Measurements from ENCODE around the gene NFKB2. TPM values are rescaled to one million over a fixed set of nuclear protein-coding genes. Genes with fewer than 3 reads are reported as not detected.

The NFKB2 gene
- total and polyA plus RNA-seq, 2 donors = 11.3 to 30.8 TPM

- Histone ChIP-seq H3K27ac (ENCODE audit: low read depth) (peak overlapping the region; percentile 79), H3K36me3 (ENCODE audit: insufficient read depth) (peaks cover 2% of the 10 kb centered on the region), H3K4me3 (ENCODE audit: low read depth, low read length) (peak overlapping the region; percentile 51), H3K4me1 (ENCODE audit: insufficient read depth) (no peaks in the 10 kb centered on the region)
- DNase-seq (ENCODE audit: extremely low spot score) = peak; percentile 29
- 3% methylated on average over 72 of the region's 72 CpGs for WGBS
These were observed 3.9 kb downstream of the NFKB2 start for GRCh38 chr10:102399217-102400021.

- no peak overlapping the region for H3K4me3 ChIP-seq (ENCODE audit: low read depth, low read length)
- 78% methylated on average over 17 of the region's 17 CpGs for WGBS
- peaks cover 2% of the 10 kb centered on the region for H3K36me3 ChIP-seq (ENCODE audit: insufficient read depth)
These were observed 4.6 kb downstream of the NFKB2 start for GRCh38 chr10:102400076-102400475.

GRCh38 chr10:102400598-102401341, 5.3 kb downstream of the NFKB2 start:
- no peak for DNase-seq (ENCODE audit: extremely low spot score)
- H3K4me3 ChIP-seq (ENCODE audit: low read depth, low read length) = no peak overlapping the region
- H3K4me1 ChIP-seq (ENCODE audit: insufficient read depth) = no peaks in the 10 kb centered on the region
- peaks cover 2% of the 10 kb centered on the region for H3K36me3 ChIP-seq (ENCODE audit: insufficient read depth)
- no peak overlapping the region for H3K27ac ChIP-seq (ENCODE audit: low read depth)
- WGBS = 82% methylated on average over 22 of the region's 22 CpGs

More at GRCh38 chr10:102400076-102400475, 4.6 kb downstream of the NFKB2 start:
- DNase-seq (ENCODE audit: extremely low spot score) = no peak
- Histone ChIP-seq H3K4me1 (ENCODE audit: insufficient read depth) (no peaks in the 10 kb centered on the region), H3K27ac (ENCODE audit: low read depth) (no peak overlapping the region)

- no peak for DNase-seq (ENCODE audit: extremely low spot score)
- no peak overlapping the region for H3K27ac ChIP-seq (ENCODE audit: low read depth)
- H3K36me3 ChIP-seq (ENCODE audit: insufficient read depth) = peaks cover 2% of the 10 kb centered on the region
- H3K4me3 ChIP-seq (ENCODE audit: low read depth, low read length) = no peak overlapping the region
- 83% methylated on average over 8 of the region's 8 CpGs for WGBS
- H3K4me1 ChIP-seq (ENCODE audit: insufficient read depth) = no peaks in the 10 kb centered on the region
These were observed 5.8 kb downstream of the NFKB2 start for GRCh38 chr10:102401342-102401654.

- DNase-seq (ENCODE audit: extremely low spot score) = no peak
- Histone ChIP-seq H3K4me1 (ENCODE audit: insufficient read depth) (no peaks in the 10 kb centered on the region), H3K27ac (ENCODE audit: low read depth) (no peak overlapping the region), H3K36me3 (ENCODE audit: insufficient read depth) (peaks cover 2% of the 10 kb centered on the region), H3K4me3 (ENCODE audit: low read depth, low read length) (no peak overlapping the region)
- 69% methylated on average over 18 of the region's 18 CpGs for WGBS
These were observed 6.4 kb downstream of the NFKB2 start for GRCh38 chr10:102401735-102402511.

- DNase-seq (ENCODE audit: extremely low spot score) = no peak
- 73% methylated on average over 5 of the region's 5 CpGs for WGBS
- H3K27ac ChIP-seq (ENCODE audit: low read depth) = no peak overlapping the region
- peaks cover 2% of the 10 kb centered on the region for H3K36me3 ChIP-seq (ENCODE audit: insufficient read depth)
- no peak overlapping the region for H3K4me3 ChIP-seq (ENCODE audit: low read depth, low read length)
- H3K4me1 ChIP-seq (ENCODE audit: insufficient read depth) = no peaks in the 10 kb centered on the region
These were observed 7.0 kb downstream of the NFKB2 start for GRCh38 chr10:102402512-102402896.

GRCh38 chr10:102403115-102403514, 7.6 kb downstream of the NFKB2 start:
- WGBS = 83% methylated on average over 13 of the region's 13 CpGs
- Histone ChIP-seq H3K27ac (ENCODE audit: low read depth) (no peak overlapping the region), H3K4me3 (ENCODE audit: low read depth, low read length) (no peak overlapping the region), H3K4me1 (ENCODE audit: insufficient read depth) (no peaks in the 10 kb centered on the region), H3K36me3 (ENCODE audit: insufficient read depth) (peaks cover 2% of the 10 kb centered on the region)
- DNase-seq (ENCODE audit: extremely low spot score) = no peak

GRCh38 chr10:102404361-102405107, 9.0 kb downstream of the NFKB2 start:
- Histone ChIP-seq H3K4me1 (ENCODE audit: insufficient read depth) (no peaks in the 10 kb centered on the region), H3K4me3 (ENCODE audit: low read depth, low read length) (no peak overlapping the region), H3K27ac (ENCODE audit: low read depth) (no peak overlapping the region), H3K36me3 (ENCODE audit: insufficient read depth) (peaks cover 2% of the 10 kb centered on the region)
- DNase-seq (ENCODE audit: extremely low spot score) = no peak
- WGBS = 79% methylated on average over 17 of the region's 17 CpGs

- no peak overlapping the region for H3K27ac ChIP-seq (ENCODE audit: low read depth)
- no peak overlapping the region for H3K4me3 ChIP-seq (ENCODE audit: low read depth, low read length)
- no peak for DNase-seq (ENCODE audit: extremely low spot score)
- H3K36me3 ChIP-seq (ENCODE audit: insufficient read depth) = peaks cover 2% of the 10 kb centered on the region
- WGBS = 82% methylated on average over 19 of the region's 19 CpGs
- H3K4me1 ChIP-seq (ENCODE audit: insufficient read depth) = no peaks in the 10 kb centered on the region
These were observed 9.6 kb downstream of the NFKB2 start for GRCh38 chr10:102405108-102405571.

- no peak for DNase-seq (ENCODE audit: extremely low spot score)
- Histone ChIP-seq H3K4me1 (ENCODE audit: insufficient read depth) (no peaks in the 10 kb centered on the region), H3K4me3 (ENCODE audit: low read depth, low read length) (no peak overlapping the region), H3K36me3 (ENCODE audit: insufficient read depth) (peaks cover 2% of the 10 kb centered on the region), H3K27ac (ENCODE audit: low read depth) (no peak overlapping the region)
- WGBS = 76% methylated on average over 6 of the region's 6 CpGs
These were observed 10.1 kb downstream of the NFKB2 start for GRCh38 chr10:102405632-102406031.

- Histone ChIP-seq H3K4me1 (ENCODE audit: insufficient read depth) (no peaks in the 10 kb centered on the region), H3K4me3 (ENCODE audit: low read depth, low read length) (no peak overlapping the region), H3K27ac (ENCODE audit: low read depth) (no peak overlapping the region), H3K36me3 (ENCODE audit: insufficient read depth) (no peaks in the 10 kb centered on the region)
- no peak for DNase-seq (ENCODE audit: extremely low spot score)
- WGBS = 49% methylated on average over 2 of the region's 2 CpGs
These were observed 11.3 kb downstream of the NFKB2 start for GRCh38 chr10:102406815-102407214.

- no peak overlapping the region for H3K27ac ChIP-seq (ENCODE audit: low read depth)
- WGBS = 53% methylated on average over 13 of the region's 13 CpGs
- no peaks in the 10 kb centered on the region for H3K36me3 ChIP-seq (ENCODE audit: insufficient read depth)
- H3K4me3 ChIP-seq (ENCODE audit: low read depth, low read length) = no peak overlapping the region
- no peak for DNase-seq (ENCODE audit: extremely low spot score)
- no peaks in the 10 kb centered on the region for H3K4me1 ChIP-seq (ENCODE audit: insufficient read depth)
These were observed 12.1 kb downstream of the NFKB2 start for GRCh38 chr10:102407425-102408130.

Data from urinary bladder (tissue), 4 donors.